ENCODE measurements around the gene GLRA3. TPM values are rescaled to one million over a fixed set of nuclear protein-coding genes. Genes with fewer than 3 reads are reported as not detected.
"Not testable (repeated sequence)": the region's sequence is repeated elsewhere in the genome, so short reads cannot be mapped to it uniquely, and the experiment has no call there.

The GLRA3 gene
- total RNA-seq, 2 donors from 2014 or later = not detected

- peaks cover 0 to 3% of the 10 kb centered on the region in 2 donors for H3K9me3 Mint-ChIP-seq
- no peak overlapping the region for H3K27ac Mint-ChIP-seq
- no peak for DNase-seq
- no peaks in the 10 kb centered on the region for H3K4me1 Mint-ChIP-seq (ENCODE audit: low read depth)
- H3K4me3 Mint-ChIP-seq = no peak overlapping the region
- ATAC-seq (replicated peaks in 1 of 2) = no peak
- peaks cover 15% of the 10 kb centered on the region for H3K27me3 Mint-ChIP-seq (ENCODE audit: low read depth)
- H3K36me3 Mint-ChIP-seq (ENCODE audit: insufficient read depth in 2 of 2) = no peaks in the 10 kb centered on the region
Measured at GRCh38 chr4:174657472-174657871, 171.6 kb downstream of the GLRA3 start.

GRCh38 chr4:174654634-174655033 lies 174.4 kb downstream of the GLRA3 start:
- peaks cover 15% of the 10 kb centered on the region for H3K27me3 Mint-ChIP-seq (ENCODE audit: low read depth)
- no peak overlapping the region for H3K4me3 Mint-ChIP-seq
- H3K4me1 Mint-ChIP-seq (ENCODE audit: low read depth) = no peaks in the 10 kb centered on the region
- H3K27ac Mint-ChIP-seq = no peak overlapping the region
- no peak for ATAC-seq (replicated peaks in 1 of 2)
- no peaks in the 10 kb centered on the region for H3K36me3 Mint-ChIP-seq (ENCODE audit: insufficient read depth in 2 of 2)
- no peaks in the 10 kb centered on the region for H3K9me3 Mint-ChIP-seq
- no peak for DNase-seq

- no peak for ATAC-seq (replicated peaks in 1 of 2)
- DNase-seq = no peak
- Mint-ChIP-seq H3K27ac (no peak overlapping the region), H3K27me3 (ENCODE audit: low read depth) (peaks cover 5% of the 10 kb centered on the region), H3K4me3 (no peak overlapping the region), H3K36me3 (ENCODE audit: insufficient read depth in 2 of 2) (no peaks in the 10 kb centered on the region), H3K9me3 (no peaks in the 10 kb centered on the region), H3K4me1 (ENCODE audit: low read depth) (no peaks in the 10 kb centered on the region)
Measured at GRCh38 chr4:174650711-174651355, 178.2 kb downstream of the GLRA3 start.

GRCh38 chr4:174648812-174649211 lies 180.2 kb downstream of the GLRA3 start:
- DNase-seq (no peak), ATAC-seq (replicated peaks in 1 of 2) (no peak)
- no peaks in the 10 kb centered on the region for H3K36me3 Mint-ChIP-seq (ENCODE audit: insufficient read depth in 2 of 2)
- H3K27me3 Mint-ChIP-seq (ENCODE audit: low read depth) = peaks cover 1% of the 10 kb centered on the region
- H3K27ac Mint-ChIP-seq = no peak overlapping the region
- no peak overlapping the region for H3K4me3 Mint-ChIP-seq
- no peaks in the 10 kb centered on the region for H3K4me1 Mint-ChIP-seq (ENCODE audit: low read depth)
- H3K9me3 Mint-ChIP-seq = no peaks in the 10 kb centered on the region

GRCh38 chr4:174646326-174646725 lies 182.7 kb downstream of the GLRA3 start:
- no peak overlapping the region for H3K4me3 Mint-ChIP-seq
- no peak overlapping the region for H3K27ac Mint-ChIP-seq
- no peaks in the 10 kb centered on the region for H3K36me3 Mint-ChIP-seq (ENCODE audit: insufficient read depth in 2 of 2)
- H3K4me1 Mint-ChIP-seq (ENCODE audit: low read depth) = no peaks in the 10 kb centered on the region
- no peaks in the 10 kb centered on the region for H3K9me3 Mint-ChIP-seq
- ATAC-seq (replicated peaks in 1 of 2) (no peak), DNase-seq (no peak)
- no peaks in the 10 kb centered on the region for H3K27me3 Mint-ChIP-seq (ENCODE audit: low read depth)

DNA sequence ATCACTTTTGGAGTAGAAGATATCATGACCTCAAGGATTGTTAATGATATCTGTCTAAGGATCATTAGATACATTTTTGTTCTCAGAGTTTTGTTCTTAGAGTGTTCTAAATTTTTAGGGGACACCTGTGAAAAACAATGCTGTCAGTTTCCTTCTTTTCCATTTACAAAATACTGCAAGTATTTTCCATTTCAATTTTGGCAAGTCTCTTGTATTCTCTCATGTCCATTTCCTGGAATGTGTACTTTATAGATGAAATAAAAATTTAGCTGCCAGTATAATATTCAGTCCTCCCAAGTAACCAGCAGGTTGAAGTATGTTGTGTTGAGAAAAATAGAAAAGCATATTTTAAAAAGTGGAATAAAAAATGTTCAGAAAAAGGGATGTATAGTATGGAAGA lies 188.9 kb downstream of the GLRA3 start:
- Mint-ChIP-seq H3K27ac (no peak overlapping the region), H3K27me3 (ENCODE audit: low read depth) (no peaks in the 10 kb centered on the region), H3K4me3 (no peak overlapping the region), H3K9me3 (no peaks in the 10 kb centered on the region), H3K36me3 (ENCODE audit: insufficient read depth in 2 of 2) (no peaks in the 10 kb centered on the region), H3K4me1 (ENCODE audit: low read depth) (no peaks in the 10 kb centered on the region)
- no peak for ATAC-seq (replicated peaks in 1 of 2)
- DNase-seq = no peak

DNA sequence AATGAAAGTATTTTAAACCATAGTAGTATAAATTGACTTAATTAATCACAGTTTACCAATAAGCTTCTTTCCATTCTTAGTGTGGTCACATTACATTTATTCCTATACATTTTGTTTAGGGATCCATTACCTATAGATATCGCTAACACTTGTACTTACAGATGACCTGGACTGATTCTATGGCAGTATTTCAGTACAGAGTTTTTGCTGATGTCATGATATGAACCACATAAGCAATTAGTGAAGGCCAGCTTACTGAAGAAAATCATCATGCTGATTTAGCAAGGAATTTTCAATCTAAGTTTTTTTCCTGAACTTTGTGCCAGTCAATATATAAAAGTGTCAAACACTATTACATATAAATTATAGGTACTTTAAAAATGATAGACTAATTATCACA lies 193.3 kb downstream of the GLRA3 start:
- H3K4me3 Mint-ChIP-seq = no peak overlapping the region
- ATAC-seq (replicated peaks in 1 of 2) (no peak), DNase-seq (no peak)
- no peaks in the 10 kb centered on the region for H3K4me1 Mint-ChIP-seq (ENCODE audit: low read depth)
- no peaks in the 10 kb centered on the region for H3K9me3 Mint-ChIP-seq
- no peaks in the 10 kb centered on the region for H3K27me3 Mint-ChIP-seq (ENCODE audit: low read depth)
- H3K27ac Mint-ChIP-seq = no peak overlapping the region
- H3K36me3 Mint-ChIP-seq (ENCODE audit: insufficient read depth in 2 of 2) = no peaks in the 10 kb centered on the region

DNA sequence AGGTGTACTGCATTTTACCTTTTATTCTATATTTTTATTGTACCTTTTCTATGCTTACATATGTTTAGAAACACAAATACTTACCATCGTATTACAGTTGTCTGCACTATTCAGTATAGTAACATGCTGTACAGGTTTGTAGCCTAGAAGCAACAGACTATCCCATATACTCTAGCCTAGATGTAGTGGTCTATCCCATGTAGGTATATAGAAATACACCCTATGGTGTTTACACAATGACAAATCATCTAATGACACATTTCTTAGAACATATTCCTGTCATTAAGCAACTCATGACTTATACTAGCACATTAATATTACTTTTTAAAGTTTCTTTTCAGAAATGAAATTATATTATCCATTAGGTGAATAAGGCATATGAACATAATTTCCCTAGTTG lies 195.6 kb downstream of the GLRA3 start:
- ATAC-seq (replicated peaks in 1 of 2) (no peak), DNase-seq (no peak)
- no peak overlapping the region for H3K27ac Mint-ChIP-seq
- H3K36me3 Mint-ChIP-seq (ENCODE audit: insufficient read depth in 2 of 2) = no peaks in the 10 kb centered on the region
- H3K27me3 Mint-ChIP-seq (ENCODE audit: low read depth) = no peaks in the 10 kb centered on the region
- H3K9me3 Mint-ChIP-seq = no peaks in the 10 kb centered on the region
- H3K4me3 Mint-ChIP-seq = no peak overlapping the region
- H3K4me1 Mint-ChIP-seq (ENCODE audit: low read depth) = peaks cover 5% of the 10 kb centered on the region

DNA sequence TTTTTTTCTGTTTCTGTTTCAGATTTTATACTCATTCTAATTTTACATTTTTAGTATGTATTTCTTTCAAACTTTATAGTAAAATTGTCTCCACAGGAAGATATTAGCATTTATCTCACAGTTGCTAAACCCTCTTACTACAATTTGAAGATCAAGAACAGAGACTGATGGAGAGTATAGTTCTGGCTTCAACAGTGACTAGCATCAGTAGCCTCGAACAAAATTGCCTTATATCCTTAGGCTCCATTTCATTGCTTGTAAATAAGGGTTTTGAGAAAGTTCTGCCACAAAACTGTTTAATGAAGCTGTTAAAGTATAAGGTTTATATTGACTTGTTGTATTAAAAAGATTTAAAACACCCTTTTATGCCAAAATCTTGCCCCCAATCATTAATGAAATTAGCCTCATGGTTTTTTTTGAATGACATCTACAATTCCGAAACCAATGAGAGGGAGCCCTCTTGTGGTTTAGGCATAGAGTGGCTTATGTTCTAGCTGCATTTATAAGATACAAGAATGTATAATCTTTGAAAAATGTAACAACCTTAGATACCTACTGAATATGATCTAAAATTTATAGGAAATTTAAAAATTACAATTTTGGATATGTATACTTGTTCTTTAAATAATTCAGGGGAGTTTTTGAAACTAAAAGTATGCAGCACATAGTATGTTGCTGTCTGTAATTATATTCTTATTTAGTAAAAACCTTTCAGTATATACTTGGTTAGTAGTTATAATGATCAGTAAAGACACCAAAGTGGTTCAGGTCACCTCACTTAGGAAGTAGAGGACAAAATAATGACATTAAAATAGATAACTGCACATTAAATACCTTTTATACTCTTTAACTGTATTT lies 196.9 kb downstream of the GLRA3 start:
- Mint-ChIP-seq H3K4me3 (no peak overlapping the region), H3K27me3 (ENCODE audit: low read depth) (no peaks in the 10 kb centered on the region), H3K36me3 (ENCODE audit: insufficient read depth in 2 of 2) (no peaks in the 10 kb centered on the region), H3K9me3 (no peaks in the 10 kb centered on the region), H3K4me1 (ENCODE audit: low read depth) (peaks cover 5% of the 10 kb centered on the region), H3K27ac (no peak overlapping the region)
- ATAC-seq (replicated peaks in 1 of 2) = peak in 1 of 2 donors; percentile 41
- no peak for DNase-seq

GRCh38 chr4:174629907-174630450 lies 199.1 kb downstream of the GLRA3 start:
- H3K4me1 Mint-ChIP-seq (ENCODE audit: low read depth); H3K27ac Mint-ChIP-seq; ATAC-seq (replicated peaks in 1 of 2); H3K36me3 Mint-ChIP-seq (ENCODE audit: insufficient read depth in 2 of 2); H3K4me3 Mint-ChIP-seq; H3K9me3 Mint-ChIP-seq; DNase-seq; H3K27me3 Mint-ChIP-seq (ENCODE audit: low read depth): not testable (repeated sequence)

DNA sequence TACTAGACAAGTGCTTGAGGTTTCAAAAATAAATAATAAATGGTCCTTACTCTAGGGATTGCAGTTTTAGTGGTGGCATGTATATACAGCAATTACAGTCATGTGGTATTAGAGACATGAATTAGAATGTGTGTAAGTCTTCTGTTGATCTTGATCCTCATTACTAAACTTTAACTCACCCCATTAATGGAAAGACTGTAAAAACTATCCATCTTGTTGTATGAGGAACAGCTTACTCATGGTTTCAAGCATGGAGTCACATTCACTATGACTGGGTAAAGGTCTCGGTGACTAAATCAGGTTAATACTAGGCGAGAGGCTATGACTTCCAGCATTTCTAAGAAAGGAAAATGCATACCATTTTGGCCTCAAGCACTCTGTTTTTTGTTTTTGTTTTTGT lies 199.8 kb downstream of the GLRA3 start:
- Mint-ChIP-seq H3K9me3 (peaks cover 0 to 2% of the 10 kb centered on the region in 2 donors), H3K4me3 (no peak overlapping the region), H3K4me1 (ENCODE audit: low read depth) (peaks cover 5% of the 10 kb centered on the region), H3K27ac (no peak overlapping the region), H3K27me3 (ENCODE audit: low read depth) (no peaks in the 10 kb centered on the region), H3K36me3 (ENCODE audit: insufficient read depth in 2 of 2) (no peaks in the 10 kb centered on the region)
- ATAC-seq (replicated peaks in 1 of 2) (peak; percentile 67 to 76), DNase-seq (no peak)

GRCh38 chr4:174628191-174628590 lies 200.9 kb downstream of the GLRA3 start:
- no peak for ATAC-seq (replicated peaks in 1 of 2)
- Mint-ChIP-seq H3K27ac (no peak overlapping the region), H3K9me3 (peaks cover 0 to 2% of the 10 kb centered on the region in 2 donors), H3K36me3 (ENCODE audit: insufficient read depth in 2 of 2) (no peaks in the 10 kb centered on the region), H3K4me1 (ENCODE audit: low read depth) (peaks cover 5% of the 10 kb centered on the region), H3K4me3 (no peak overlapping the region), H3K27me3 (ENCODE audit: low read depth) (no peaks in the 10 kb centered on the region)
- DNase-seq = no peak

- peaks cover 5% of the 10 kb centered on the region for H3K4me1 Mint-ChIP-seq (ENCODE audit: low read depth)
- no peak overlapping the region for H3K4me3 Mint-ChIP-seq
- no peaks in the 10 kb centered on the region for H3K27me3 Mint-ChIP-seq (ENCODE audit: low read depth)
- ATAC-seq (replicated peaks in 1 of 2) (no peak), DNase-seq (no peak)
- H3K9me3 Mint-ChIP-seq = peaks cover 0 to 2% of the 10 kb centered on the region in 2 donors
- H3K36me3 Mint-ChIP-seq (ENCODE audit: insufficient read depth in 2 of 2) = no peaks in the 10 kb centered on the region
- no peak overlapping the region for H3K27ac Mint-ChIP-seq
Measured at GRCh38 chr4:174627473-174627872, 201.6 kb downstream of the GLRA3 start.
